Skeletal muscle tissue (tissue), 4 donors: ENCODE results near the gene RAB41. TPM values are rescaled to one million over a fixed set of nuclear protein-coding genes. Genes with fewer than 3 reads are reported as not detected.
A peak's percentile ranks its signal among the peaks of the same experiment; 100 is the strongest.
"Not testable (repeated sequence)": the region's sequence is repeated elsewhere in the genome, so short reads cannot be mapped to it uniquely, and the experiment has no call there.

Experiments
- H3K27ac ChIP-seq: one replicate; pipeline ENCODE4 v1.7.0; 2013; ENCODE audit warnings: mild to moderate bottlenecking, low read depth, low read length, inconsistent platforms
- H3K27me3 ChIP-seq, 3 donors: one replicate each; pipeline ENCODE4 v1.7.0; 2013; ENCODE audit warnings: low read length in 3 of 3; ENCODE audit not compliant: control insufficient read depth in 3 of 3, insufficient read depth in 3 of 3
- H3K36me3 ChIP-seq, 3 donors: one replicate each; pipeline ENCODE4 v1.7.0; 2013; ENCODE audit warnings: low read length in 3 of 3; ENCODE audit not compliant: control insufficient read depth in 3 of 3, insufficient read depth in 3 of 3
- H3K4me1 ChIP-seq, 3 donors: one replicate each; pipeline ENCODE4 v1.7.0; 2013; ENCODE audit warnings: low read length in 3 of 3, mild to moderate bottlenecking in 3 of 3; ENCODE audit not compliant: control insufficient read depth in 3 of 3, insufficient read depth in 3 of 3
- H3K4me3 ChIP-seq, 3 donors: one replicate each; pipeline ENCODE4 v1.7.0; 2013; ENCODE audit warnings: low read length in 3 of 3
- H3K9ac ChIP-seq, 3 donors: one replicate each; pipeline ENCODE4 v1.7.0; 2013; ENCODE audit warnings: low read length in 3 of 3, mild to moderate bottlenecking in 3 of 3, moderate library complexity in 2 of 3, low read depth in 1 of 3
- H3K9me3 ChIP-seq, 3 donors: one replicate each; pipeline ENCODE4 v1.7.0; 2013; ENCODE audit warnings: low read length in 3 of 3; ENCODE audit not compliant: control insufficient read depth in 3 of 3
- total RNA-seq: library from RNA; depleted of rRNA; stranded (reverse); fragments of >200 nt; gene quantifications from one replicate; pipeline ENCODE4 v1.2.3, GENCODE V29; 2014
- donor health status: Osteomylitis.

RAB41 gene
- total RNA-seq, 1 donor from 2014 or later = not detected

GRCh38 chrX:70289168-70289792 lies 7.3 kb downstream of the RAB41 start:
- peaks cover 7 to 9% (median 9%) of the 10 kb centered on the region in 3 donors for H3K4me1 ChIP-seq
- peak overlapping the region; percentile 66 to 80 (median 72) for H3K9ac ChIP-seq
- peak overlapping the region; percentile 58 to 84 (median 83) for H3K4me3 ChIP-seq
- H3K9me3 ChIP-seq = no peaks in the 10 kb centered on the region
- H3K27me3 ChIP-seq = no peaks in the 10 kb centered on the region
- H3K27ac ChIP-seq = peak overlapping the region; percentile 55
- H3K36me3 ChIP-seq = peaks cover 3 to 14% (median 12%) of the 10 kb centered on the region in 3 donors

GRCh38 chrX:70289793-70290770 lies 8.1 kb downstream of the RAB41 start, which contains the start of the genes KIF4A and PDZD11:
Gene KIF4A (plus strand): TSS chrX:70290104. CDS start chrX:70290459, 355 bp downstream.
Gene PDZD11 (minus strand): TSS chrX:70289927. CDS start chrX:70289341, 586 bp downstream.
- H3K4me1 ChIP-seq = peaks cover 7 to 9% (median 9%) of the 10 kb centered on the region in 3 donors
- peak within 1 kb of the TSS; percentile 66 to 80 (median 72) for H3K9ac ChIP-seq
- peaks cover 3 to 14% (median 12%) of the 10 kb centered on the region in 3 donors for H3K36me3 ChIP-seq
- H3K9me3 ChIP-seq = no peaks in the 10 kb centered on the region
- peak within 1 kb of the TSS; percentile 55 for H3K27ac ChIP-seq
- H3K27me3 ChIP-seq = no peaks in the 10 kb centered on the region
- H3K4me3 ChIP-seq = peak within 1 kb of the TSS; percentile 58 to 84 (median 83)

GRCh38 chrX:70292788-70293187 lies 10.8 kb downstream of the RAB41 start:
- Histone ChIP-seq H3K9ac (no peak overlapping the region), H3K36me3 (peaks cover 0 to 2% (median 0%) of the 10 kb centered on the region in 3 donors), H3K27ac (no peak overlapping the region), H3K4me3 (no peak overlapping the region), H3K9me3 (no peaks in the 10 kb centered on the region), H3K4me1 (peaks cover 7 to 9% (median 9%) of the 10 kb centered on the region in 3 donors), H3K27me3 (no peaks in the 10 kb centered on the region)

GRCh38 chrX:70293621-70294020 lies 11.6 kb downstream of the RAB41 start:
- H3K27ac ChIP-seq = no peak overlapping the region
- H3K9ac ChIP-seq = no peak overlapping the region
- H3K36me3 ChIP-seq = no peaks in the 10 kb centered on the region
- H3K27me3 ChIP-seq = no peaks in the 10 kb centered on the region
- peaks cover 7 to 9% (median 9%) of the 10 kb centered on the region in 3 donors for H3K4me1 ChIP-seq
- no peaks in the 10 kb centered on the region for H3K9me3 ChIP-seq
- H3K4me3 ChIP-seq = no peak overlapping the region

- no peaks in the 10 kb centered on the region for H3K4me1 ChIP-seq
- no peak overlapping the region for H3K4me3 ChIP-seq
- H3K36me3 ChIP-seq = no peaks in the 10 kb centered on the region
- no peaks in the 10 kb centered on the region for H3K9me3 ChIP-seq
- H3K27ac ChIP-seq = no peak overlapping the region
- H3K9ac ChIP-seq = no peak overlapping the region
- no peaks in the 10 kb centered on the region for H3K27me3 ChIP-seq
Observed at GRCh38 chrX:70301716-70302115, 19.7 kb downstream of the RAB41 start.

- no peak overlapping the region for H3K27ac ChIP-seq
- no peaks in the 10 kb centered on the region for H3K9me3 ChIP-seq
- H3K4me1 ChIP-seq = no peaks in the 10 kb centered on the region
- no peaks in the 10 kb centered on the region for H3K36me3 ChIP-seq
- H3K9ac ChIP-seq = no peak overlapping the region
- no peaks in the 10 kb centered on the region for H3K27me3 ChIP-seq
- H3K4me3 ChIP-seq = no peak overlapping the region
Observed at GRCh38 chrX:70313503-70313902, 31.5 kb downstream of the RAB41 start.

- Histone ChIP-seq H3K4me3 (no peak overlapping the region), H3K9me3 (no peaks in the 10 kb centered on the region), H3K27me3 (no peaks in the 10 kb centered on the region), H3K9ac (no peak overlapping the region), H3K27ac (no peak overlapping the region), H3K36me3 (no peaks in the 10 kb centered on the region), H3K4me1 (no peaks in the 10 kb centered on the region)
Observed at GRCh38 chrX:70322784-70323183, 40.8 kb downstream of the RAB41 start.

- not testable (repeated sequence) for H3K36me3 ChIP-seq, H3K27me3 ChIP-seq, H3K27ac ChIP-seq, H3K9me3 ChIP-seq, H3K9ac ChIP-seq, H3K4me1 ChIP-seq, H3K4me3 ChIP-seq
Observed at GRCh38 chrX:70323628-70324027, 41.7 kb downstream of the RAB41 start.

GRCh38 chrX:70324326-70324725 lies 42.4 kb downstream of the RAB41 start:
- Histone ChIP-seq H3K4me1 (no peaks in the 10 kb centered on the region), H3K9me3 (no peaks in the 10 kb centered on the region), H3K4me3 (no peak overlapping the region)

GRCh38 chrX:70331161-70331560 lies 49.2 kb downstream of the RAB41 start:
- no peak overlapping the region for H3K27ac ChIP-seq
- H3K36me3 ChIP-seq = no peaks in the 10 kb centered on the region

More at GRCh38 chrX:70324326-70324725, 42.4 kb downstream of the RAB41 start:
- no peaks in the 10 kb centered on the region for H3K27me3 ChIP-seq
- no peak overlapping the region for H3K27ac ChIP-seq
- H3K36me3 ChIP-seq = no peaks in the 10 kb centered on the region
- no peak overlapping the region for H3K9ac ChIP-seq

More at GRCh38 chrX:70331161-70331560, 49.2 kb downstream of the RAB41 start:
- no peak overlapping the region for H3K4me3 ChIP-seq
- no peak overlapping the region for H3K9ac ChIP-seq
- H3K4me1 ChIP-seq = no peaks in the 10 kb centered on the region
- no peaks in the 10 kb centered on the region for H3K9me3 ChIP-seq
- H3K27me3 ChIP-seq = no peaks in the 10 kb centered on the region
